Measurements from ENCODE around the gene PNRC2. TPM values are rescaled to one million over a fixed set of nuclear protein-coding genes. Genes with fewer than 3 reads are reported as not detected.

PNRC2 gene
- total RNA-seq, 1 donor from 2014 or later = 365 TPM

DNA sequence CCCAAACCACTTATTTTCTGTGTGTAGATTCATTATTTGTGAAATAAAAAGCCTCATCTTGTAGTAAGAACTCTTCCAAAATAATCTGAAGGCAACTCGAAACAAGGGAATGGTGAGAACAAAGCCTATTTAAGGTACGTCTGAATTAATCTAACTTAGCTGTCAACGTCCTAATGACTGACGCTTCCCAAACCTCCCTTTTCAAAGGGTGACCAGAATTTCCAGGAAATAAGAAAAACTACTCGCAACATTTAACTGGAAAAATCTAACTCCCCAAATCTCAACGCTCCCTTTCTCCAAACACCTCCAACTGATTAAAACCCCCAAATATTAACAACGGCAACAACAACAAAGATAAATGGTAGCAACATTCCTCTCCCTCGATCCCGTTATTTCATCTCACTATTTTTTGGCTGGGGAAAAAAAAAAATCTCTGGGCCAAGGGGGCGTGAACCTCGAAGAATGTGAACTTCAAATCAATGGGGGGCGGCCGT, 19.8 kb downstream of the PNRC2 start:
- peak overlapping the region; percentile 88 for H3K4me2 ChIP-seq
- H3K9ac ChIP-seq = peak overlapping the region; percentile 98
- peaks cover 45% of the 10 kb centered on the region for H3K4me1 Mint-ChIP-seq
- no peaks in the 10 kb centered on the region for H3K9me3 Mint-ChIP-seq
- peaks cover 5% of the 10 kb centered on the region for H3K27me3 Mint-ChIP-seq (ENCODE audit: insufficient read depth, low read depth)
- H3K9me3 ChIP-seq (ENCODE audit: low read depth) = no peaks in the 10 kb centered on the region
- peaks cover 12% of the 10 kb centered on the region for H3F3A ChIP-seq (ENCODE audit: low read depth)
- H3K36me3 ChIP-seq = peaks cover 12% of the 10 kb centered on the region
- TF ChIP-seq EZH2 (IDR thresholded peaks at IDR 0.05) (no peak), EZH2phosphoT487 (IDR thresholded peaks at IDR 0.05) (no peak), CTCF (IDR thresholded peaks at IDR 0.05) (no peak)
- H3K79me2 ChIP-seq (ENCODE audit: low read depth) = peaks cover 57% of the 10 kb centered on the region
- peak overlapping the region; percentile 98 for H3K4me3 ChIP-seq
- peaks cover 25% of the 10 kb centered on the region for H3K4me1 ChIP-seq
- peak; percentile 16 for DNase-seq (ENCODE audit: low spot score)
- H4K20me1 ChIP-seq (ENCODE audit: low read depth) = peaks cover 52% of the 10 kb centered on the region
- H2AFZ ChIP-seq (replicated peaks) = no peak overlapping the region
- peaks cover 27% of the 10 kb centered on the region for H3K36me3 Mint-ChIP-seq
- H3K27ac ChIP-seq = peak overlapping the region; percentile 96
- H3K27ac Mint-ChIP-seq = peak overlapping the region; percentile 97
- peak overlapping the region; percentile 98 for H3K4me3 Mint-ChIP-seq
- H3K27me3 ChIP-seq = no peaks in the 10 kb centered on the region

DNA sequence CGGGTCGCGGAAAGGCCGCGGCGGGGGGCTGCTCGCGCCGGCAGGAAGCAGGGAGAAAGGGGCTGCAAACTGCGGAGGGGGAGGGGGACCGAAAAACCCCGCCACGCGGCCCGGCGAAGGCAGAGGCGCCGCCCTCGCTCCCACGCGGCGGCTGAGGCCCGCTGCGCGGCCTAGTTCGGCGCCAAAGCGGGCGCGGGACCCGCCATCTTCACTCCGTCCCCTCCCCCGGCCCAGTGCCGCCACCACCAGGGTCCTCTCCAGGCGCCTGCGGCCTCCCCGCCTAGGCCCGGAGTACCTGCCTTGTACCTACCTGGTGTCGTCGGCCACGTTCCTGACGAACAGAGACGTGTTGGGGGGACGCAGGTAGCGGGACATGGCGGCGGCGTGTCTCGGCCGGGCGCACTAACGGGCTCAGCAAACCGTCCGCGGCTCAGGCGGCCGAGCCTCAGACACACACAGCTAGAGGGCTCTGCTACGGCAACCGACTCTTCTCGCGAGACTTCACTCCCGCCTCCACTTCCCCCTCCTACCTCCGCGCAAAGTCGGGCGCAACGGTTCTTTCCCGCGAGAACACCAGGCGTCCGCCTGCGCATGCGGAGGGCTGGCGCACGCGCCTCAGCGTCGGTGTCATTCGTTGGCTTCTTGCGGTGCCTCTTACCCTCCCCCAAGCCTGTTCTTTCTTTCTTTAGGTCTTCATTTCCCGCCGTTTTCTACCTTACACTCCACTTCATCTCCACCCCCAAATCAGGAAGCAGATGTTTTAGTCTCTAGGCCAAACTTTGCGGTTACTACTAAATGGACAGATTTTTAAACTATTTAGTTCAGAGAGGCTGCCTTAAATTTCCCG, 20.5 kb downstream of the PNRC2 start, which contains the start of gene SRSF10:
Gene SRSF10, minus strand, starts transcription at position 447 of the 847 bp plus-strand sequence. Its CDS starts 72 bp downstream, at position 375.
- peaks cover 43% of the 10 kb centered on the region for H3K4me1 Mint-ChIP-seq
- peak within 1 kb of the TSS; percentile 96 for H3K27ac ChIP-seq
- H4K20me1 ChIP-seq (ENCODE audit: low read depth) = peaks cover 45% of the 10 kb centered on the region

GRCh38 chr1:23980728-23981070, 21.1 kb downstream of the PNRC2 start:
- TF ChIP-seq CTCF (IDR thresholded peaks at IDR 0.05) (no peak), EZH2 (IDR thresholded peaks at IDR 0.05) (no peak), EZH2phosphoT487 (IDR thresholded peaks at IDR 0.05) (no peak)
- H3K9me3 Mint-ChIP-seq = no peaks in the 10 kb centered on the region
- H3K4me2 ChIP-seq = peak overlapping the region; percentile 53
- peak; percentile 23 for DNase-seq (ENCODE audit: low spot score)
- H3K36me3 ChIP-seq = peaks cover 7% of the 10 kb centered on the region
- peaks cover 5% of the 10 kb centered on the region for H3K27me3 Mint-ChIP-seq (ENCODE audit: insufficient read depth, low read depth)
- H3K36me3 Mint-ChIP-seq = peaks cover 21% of the 10 kb centered on the region
- H3K79me2 ChIP-seq (ENCODE audit: low read depth) = peaks cover 44% of the 10 kb centered on the region
- H3K9me3 ChIP-seq (ENCODE audit: low read depth) = no peaks in the 10 kb centered on the region
- H3K4me1 ChIP-seq = peaks cover 25% of the 10 kb centered on the region
- H3F3A ChIP-seq (ENCODE audit: low read depth) = peaks cover 9% of the 10 kb centered on the region
- peak overlapping the region; percentile 98 for H3K4me3 Mint-ChIP-seq
- peak overlapping the region; percentile 43 for H2AFZ ChIP-seq (replicated peaks)
- peaks cover 43% of the 10 kb centered on the region for H3K4me1 Mint-ChIP-seq
- no peak overlapping the region for H3K4me3 ChIP-seq
- H3K9ac ChIP-seq = peak overlapping the region; percentile 12
- H3K27ac Mint-ChIP-seq = peak overlapping the region; percentile 99
- no peaks in the 10 kb centered on the region for H3K27me3 ChIP-seq
- H3K27ac ChIP-seq = peak overlapping the region; percentile 64
- H4K20me1 ChIP-seq (ENCODE audit: low read depth) = peaks cover 39% of the 10 kb centered on the region

More for the DNA sequence above, 20.5 kb downstream of the PNRC2 start, which contains the start of gene SRSF10:
- no peaks in the 10 kb centered on the region for H3K9me3 ChIP-seq (ENCODE audit: low read depth)
- peaks cover 5% of the 10 kb centered on the region for H3K27me3 Mint-ChIP-seq (ENCODE audit: insufficient read depth, low read depth)
- peak within 1 kb of the TSS; percentile 98 for H3K9ac ChIP-seq
- no peaks in the 10 kb centered on the region for H3K9me3 Mint-ChIP-seq
- peak within 1 kb of the TSS; percentile 74 for H2AFZ ChIP-seq (replicated peaks)
- TF ChIP-seq EZH2 (IDR thresholded peaks at IDR 0.05) (no peak), CTCF (IDR thresholded peaks at IDR 0.05) (peak; percentile 23)
- DNase-seq (ENCODE audit: low spot score) = peak; percentile 99
- peak within 1 kb of the TSS; percentile 88 for H3K4me2 ChIP-seq
- peaks cover 7% of the 10 kb centered on the region for H3K36me3 ChIP-seq
- peak within 1 kb of the TSS; percentile 98 for H3K4me3 ChIP-seq
- peak within 1 kb of the TSS; percentile 99 for H3K27ac Mint-ChIP-seq
- H3K4me1 ChIP-seq = peaks cover 25% of the 10 kb centered on the region
- H3K27me3 ChIP-seq = no peaks in the 10 kb centered on the region
- H3F3A ChIP-seq (ENCODE audit: low read depth) = peaks cover 12% of the 10 kb centered on the region
- H3K79me2 ChIP-seq (ENCODE audit: low read depth) = peaks cover 50% of the 10 kb centered on the region
- H3K4me3 Mint-ChIP-seq = peak within 1 kb of the TSS; percentile 98
- peaks cover 22% of the 10 kb centered on the region for H3K36me3 Mint-ChIP-seq
